Activated CD8-positive, alpha-beta T cell treated with anti-CD3 and anti-CD28 coated beads for 36 hours (primary cell): Measurements from ENCODE around the gene CFAP221. TPM values are rescaled to one million over a fixed set of nuclear protein-coding genes. Genes with fewer than 3 reads are reported as not detected.

Experiments
- ATAC-seq: fragments of 200-7000 bp; cut with Tn5 transposase; one replicate; pipeline ENCODE4 v1.10.0; 2021; ENCODE audit warnings: mild to moderate bottlenecking, moderate library complexity
- CTCF ChIA-PET: fragments of 350-600 bp; sonication (Branson Sonifier 250); formaldehyde crosslinking; loops from one replicate; lab custom pipeline; 2021; ENCODE audit warnings: antibody characterized with exemption; lab: Charles Lee
- POLR2A ChIA-PET: fragments of 350-600 bp; sonication (Branson Sonifier 250); formaldehyde crosslinking; loops from one replicate; lab custom pipeline; 2021; ENCODE audit warnings: antibody characterized with exemption; lab: Charles Lee
- DNase-seq: peaks from one replicate; pipeline ENCODE4 v3.0.0-alpha.2; 2020
- H3K27ac Mint-ChIP-seq: one replicate; pipeline ENCODE4 v1.8.0; 2021; ENCODE audit warnings: mild to moderate bottlenecking, mixed read lengths
- H3K27me3 Mint-ChIP-seq: one replicate; pipeline ENCODE4 v1.8.0; 2021; ENCODE audit warnings: mixed read lengths
- H3K36me3 Mint-ChIP-seq: one replicate; pipeline ENCODE4 v1.8.0; 2021; ENCODE audit warnings: low read depth, mixed read lengths
- H3K4me1 Mint-ChIP-seq: one replicate; pipeline ENCODE4 v1.8.0; 2021; ENCODE audit warnings: low read depth, mixed read lengths
- H3K4me3 Mint-ChIP-seq: one replicate; pipeline ENCODE4 v1.8.0; 2021; ENCODE audit warnings: mild to moderate bottlenecking, moderate library complexity, mixed read lengths
- H3K9me3 Mint-ChIP-seq: one replicate; pipeline ENCODE4 v1.8.0; 2021; ENCODE audit warnings: mixed read lengths
- CTCF ChIP-seq: fragments of 200-600 bp; IDR thresholded peaks from one replicate; pipeline ENCODE4 v1.8.0; 2022; ENCODE audit warnings: antibody characterized with exemption, mild to moderate bottlenecking
- intact Hi-C: fragments of 100-400 bp; cut with micrococcal nuclease; formaldehyde crosslinking; loops from one replicate; pipeline ENCODE4 v1.10.0; 2022
- total RNA-seq, 2 experiments: library from RNA; stranded (reverse); gene quantifications; one replicate each; pipeline ENCODE4 v1.2.3, GENCODE V29; 2021

Gene CFAP221
- total RNA-seq, 2 experiments from 2014 or later, result not detected

- TF ChIP-seq CTCF, result no peak
- ChIA-PET POLR2A (no interaction called here), CTCF (no interaction called here)
- intact Hi-C loops, result no loop called here
- no peak for ATAC-seq
- H3K27ac Mint-ChIP-seq, result no peak overlapping the region
- peaks cover 28% of the 10 kb centered on the region for H3K9me3 Mint-ChIP-seq
- no peak overlapping the region for H3K4me3 Mint-ChIP-seq
- H3K36me3 Mint-ChIP-seq, result no peaks in the 10 kb centered on the region
- H3K4me1 Mint-ChIP-seq, result no peaks in the 10 kb centered on the region
- DNase-seq, result no peak
- H3K27me3 Mint-ChIP-seq, result peaks cover 4% of the 10 kb centered on the region
These were observed 8.0 kb upstream of the CFAP221 start for GRCh38 chr2:119536211-119536610.

GRCh38 chr2:119536707-119537106 lies 7.5 kb upstream of the CFAP221 start:
- Mint-ChIP-seq H3K4me1 (no peaks in the 10 kb centered on the region), H3K9me3 (peaks cover 28% of the 10 kb centered on the region), H3K4me3 (no peak overlapping the region), H3K27ac (no peak overlapping the region), H3K27me3 (peaks cover 8% of the 10 kb centered on the region), H3K36me3 (no peaks in the 10 kb centered on the region)
- ATAC-seq, result no peak
- ChIA-PET POLR2A (no interaction called here), CTCF (no interaction called here)
- intact Hi-C loops, result no loop called here
- no peak for TF ChIP-seq CTCF
- DNase-seq, result no peak

DNA sequence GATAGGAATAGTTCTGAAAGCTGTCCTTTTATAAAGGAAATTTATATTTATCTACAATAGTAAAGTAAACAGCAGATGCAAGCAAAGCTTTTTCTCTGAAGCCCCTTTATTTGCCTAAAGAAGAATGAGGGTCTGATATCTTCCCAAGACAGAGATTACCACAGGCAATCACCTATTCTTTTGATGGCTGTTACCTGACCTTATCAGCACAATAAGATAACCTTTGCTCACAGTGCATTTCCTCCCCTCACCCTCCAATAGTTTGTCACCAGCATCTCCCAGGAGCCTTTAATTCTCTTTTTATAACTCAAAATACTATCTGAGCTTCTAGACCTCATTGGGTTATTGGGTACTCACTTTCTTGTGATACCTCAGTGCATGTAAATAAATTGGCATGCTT lies 6.5 kb upstream of the CFAP221 start:
- TF ChIP-seq CTCF, result no peak

DNA sequence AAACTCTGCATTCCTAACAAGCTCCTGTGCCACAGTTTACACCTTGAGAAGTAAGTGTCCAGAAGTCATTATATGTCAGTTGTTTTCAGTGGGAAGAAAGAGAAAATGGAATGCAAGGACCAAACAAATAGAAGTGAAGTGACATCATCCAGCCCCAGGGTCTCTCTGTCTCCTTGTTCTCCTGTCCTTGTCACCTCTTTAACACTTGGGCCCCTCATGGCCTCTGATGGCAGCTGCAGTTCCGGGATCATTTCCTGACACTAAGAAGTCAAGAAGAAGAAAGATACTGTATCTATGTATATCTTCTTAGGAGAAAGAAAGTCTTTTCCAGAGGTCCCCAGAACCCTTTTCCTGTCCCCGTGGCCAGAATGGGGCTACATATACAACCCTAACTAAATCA lies 2.8 kb upstream of the CFAP221 start:
- Mint-ChIP-seq H3K36me3 (no peaks in the 10 kb centered on the region), H3K4me1 (peaks cover 8% of the 10 kb centered on the region), H3K9me3 (no peaks in the 10 kb centered on the region), H3K4me3 (no peak overlapping the region), H3K27ac (no peak overlapping the region), H3K27me3 (peaks cover 39% of the 10 kb centered on the region)
- DNase-seq (no peak), ATAC-seq (no peak)
- ChIA-PET POLR2A (interaction anchor here (0.9 kb wide), 1 partner anchor 11 kb away, joined by 3 read pairs; no protein-coding TSS in a partner anchor), CTCF (no interaction called here)
- TF ChIP-seq CTCF, result no peak
- intact Hi-C loops, result no loop called here

More for the DNA sequence above, 6.5 kb upstream of the CFAP221 start:
- H3K36me3 Mint-ChIP-seq, result no peaks in the 10 kb centered on the region
- intact Hi-C loops, result no loop called here
- ATAC-seq (no peak), DNase-seq (no peak)
- CTCF ChIA-PET, result no interaction called here
- H3K9me3 Mint-ChIP-seq, result peaks cover 24% of the 10 kb centered on the region
- H3K4me1 Mint-ChIP-seq, result no peaks in the 10 kb centered on the region
- no peak overlapping the region for H3K27ac Mint-ChIP-seq
- H3K27me3 Mint-ChIP-seq, result peaks cover 16% of the 10 kb centered on the region
- H3K4me3 Mint-ChIP-seq, result no peak overlapping the region
- POLR2A ChIA-PET, result no interaction called here

DNA sequence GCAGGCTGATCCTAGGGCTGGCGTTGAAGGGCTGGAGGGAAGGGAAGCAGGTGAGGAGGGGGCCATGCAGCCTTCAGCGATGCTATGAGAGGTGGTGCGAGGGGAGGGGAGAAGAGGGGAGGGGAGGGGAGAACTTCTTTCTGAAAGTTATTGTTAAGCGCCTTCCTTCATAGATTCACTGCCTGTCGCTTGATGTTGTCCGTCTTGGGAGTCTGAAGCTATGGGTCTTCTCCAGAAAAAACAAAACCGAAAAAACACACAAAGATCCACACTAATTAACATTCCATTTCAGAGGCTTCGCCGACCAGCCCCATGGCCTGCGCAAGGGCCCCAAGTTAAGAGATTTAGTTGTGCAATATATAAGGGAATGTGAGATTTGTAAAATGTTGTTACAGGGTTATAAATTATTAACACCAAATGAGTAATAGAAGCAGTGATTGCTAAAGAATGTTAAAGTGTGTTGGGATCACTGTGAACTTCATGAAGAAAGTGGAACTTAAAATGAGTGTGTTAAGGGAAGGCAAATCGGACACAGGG lies 758 bp downstream of the CFAP221 start:
- CTCF ChIA-PET, result interaction anchor here (2.1 kb wide), 1 partner anchor 11 kb away, joined by 6 read pairs; no protein-coding TSS in a partner anchor
- H3K9me3 Mint-ChIP-seq, result no peaks in the 10 kb centered on the region
- intact Hi-C loops, result no loop called here
- TF ChIP-seq CTCF, result no peak
- ATAC-seq, result no peak
- no peaks in the 10 kb centered on the region for H3K36me3 Mint-ChIP-seq
- DNase-seq, result no peak
- H3K4me3 Mint-ChIP-seq, result peak overlapping the region; percentile 38
- H3K27ac Mint-ChIP-seq, result no peak overlapping the region
- H3K27me3 Mint-ChIP-seq, result peaks cover 42% of the 10 kb centered on the region
- H3K4me1 Mint-ChIP-seq, result peaks cover 8% of the 10 kb centered on the region
- POLR2A ChIA-PET, result interaction anchor here (0.8 kb wide), 1 partner anchor 419 kb away, joined by 3 read pairs; no protein-coding TSS in a partner anchor
